IMR-90 (cell line): ENCODE data around the gene PAGE4. TPM values are rescaled to one million over a fixed set of nuclear protein-coding genes. Genes with fewer than 3 reads are reported as not detected.

Experiments used
- ATAC-seq: fragments of 200-7000 bp; cut with Tn5 transposase; 2 replicates; pipeline ENCODE4 v1.9.1; 2020; ENCODE audit warnings: low read depth, mild to moderate bottlenecking, moderate library complexity
- BruUV-seq: library from RNA; stranded (reverse); fragments of 400-500 nt; replicated peaks from 2 replicates; lab custom pipeline; 2021; lab: Mats Ljungman, UMichigan
- CTCF ChIA-PET: fragments of 300-600 bp; formaldehyde crosslinking; extraction: SDS; loops from one replicate; lab custom pipeline; 2021; ENCODE audit warnings: antibody characterized with exemption; lab: Yijun Ruan, JAX
- POLR2A ChIA-PET: fragments of 300-600 bp; sonication (Branson Sonifier 250); formaldehyde crosslinking; loops from one replicate; lab custom pipeline; 2022; ENCODE audit warnings: antibody characterized with exemption; ENCODE audit not compliant: unreplicated experiment; lab: Charles Lee
- DNase-seq: peaks from one replicate; pipeline ENCODE4 v3.0.0; 2013
- H2AFZ ChIP-seq: replicated peaks from 2 replicates; pipeline ENCODE3; 2013; ENCODE audit warnings: low read length, mild to moderate bottlenecking; ENCODE audit not compliant: poor library complexity
- H2AK5ac ChIP-seq: 2 replicates; pipeline ENCODE4 v1.6.1; 2013; ENCODE audit warnings: low read depth, low read length, inconsistent platforms
- H2AK9ac ChIP-seq: replicated peaks from 2 replicates; pipeline ENCODE3; 2013; ENCODE audit warnings: mild to moderate bottlenecking, low read depth, low read length, moderate library complexity; ENCODE audit not compliant: poor library complexity
- H2BK120ac ChIP-seq: 2 replicates; pipeline ENCODE4 v1.6.1; 2013; ENCODE audit warnings: low read depth, low read length, inconsistent platforms
- H2BK15ac ChIP-seq: 3 replicates; pipeline ENCODE4 v1.6.1; 2013; ENCODE audit warnings: low read depth, low read length, inconsistent platforms
- H2BK20ac ChIP-seq: 2 replicates; pipeline ENCODE4 v1.6.1; 2013; ENCODE audit warnings: low read depth, mild to moderate bottlenecking, inconsistent platforms, low read length, moderate library complexity
- H2BK5ac ChIP-seq: 2 replicates; pipeline ENCODE4 v1.6.1; 2013; ENCODE audit warnings: mild to moderate bottlenecking, low read depth, low read length, inconsistent platforms; ENCODE audit not compliant: poor library complexity, severe bottlenecking
- H3K14ac ChIP-seq: replicated peaks from 2 replicates; pipeline ENCODE4 v1.6.1; 2013; ENCODE audit warnings: low read depth, low read length, inconsistent platforms
- H3K18ac ChIP-seq: 2 replicates; pipeline ENCODE4 v1.6.1; 2013; ENCODE audit warnings: low read depth, low read length, control low read depth
- H3K23ac ChIP-seq: 2 replicates; pipeline ENCODE4 v1.6.1; 2013; ENCODE audit warnings: low read depth, low read length, inconsistent platforms
- H3K27ac ChIP-seq: 2 replicates; pipeline ENCODE4 v1.5.1; 2013; ENCODE audit warnings: mild to moderate bottlenecking, control low read depth, low read length; ENCODE audit not compliant: insufficient read depth
- H3K27me3 ChIP-seq: 2 replicates; pipeline ENCODE4 v1.6.1; 2013; ENCODE audit warnings: low read length; ENCODE audit not compliant: control insufficient read depth, insufficient read depth
- H3K36me3 ChIP-seq: 2 replicates; pipeline ENCODE4 v1.6.1; 2013; ENCODE audit warnings: low read length, mixed read lengths; ENCODE audit not compliant: control insufficient read depth, insufficient read depth
- H3K4ac ChIP-seq: 2 replicates; pipeline ENCODE4 v1.6.1; 2013; ENCODE audit warnings: low read depth, low read length, inconsistent platforms
- H3K4me1 ChIP-seq: 2 replicates; pipeline ENCODE4 v1.6.1; 2013; ENCODE audit warnings: low read length, mixed read lengths; ENCODE audit not compliant: control insufficient read depth, insufficient read depth
- H3K4me2 ChIP-seq: 2 replicates; pipeline ENCODE4 v1.6.1; 2013; ENCODE audit warnings: low read depth, mild to moderate bottlenecking, control low read depth, low read length, moderate library complexity
- H3K4me3 ChIP-seq: 2 replicates; pipeline ENCODE4 v1.5.1; 2013; ENCODE audit warnings: low read depth, mild to moderate bottlenecking, control low read depth, low read length, moderate library complexity; ENCODE audit not compliant: insufficient read depth
- H3K56ac ChIP-seq: 2 replicates; pipeline ENCODE4 v1.6.1; 2013; ENCODE audit warnings: low read length, inconsistent platforms; ENCODE audit not compliant: insufficient read depth; ENCODE audit errors: extremely low read depth
- H3K79me1 ChIP-seq, 2 experiments: 2 replicates each; pipeline ENCODE4 v1.6.1; 2013; ENCODE audit warnings: low read length in 2 of 2, inconsistent platforms in 1 of 2, low read depth in 1 of 2
- H3K9ac ChIP-seq: 2 replicates; pipeline ENCODE4 v1.6.1; 2013; ENCODE audit warnings: low read depth, low read length, control low read depth
- H3K9me1 ChIP-seq: 2 replicates; pipeline ENCODE4 v1.6.1; 2013; ENCODE audit warnings: low read length, inconsistent platforms; ENCODE audit not compliant: insufficient read depth
- H3K9me3 ChIP-seq: 2 replicates; pipeline ENCODE4 v1.6.1; 2013; ENCODE audit warnings: low read length; ENCODE audit not compliant: control insufficient read depth, insufficient read depth
- H4K20me1 ChIP-seq: 2 replicates; pipeline ENCODE4 v1.6.1; 2013; ENCODE audit warnings: low read length, inconsistent platforms; ENCODE audit not compliant: insufficient read depth
- H4K5ac ChIP-seq: 2 replicates; pipeline ENCODE4 v1.6.1; 2013; ENCODE audit warnings: mild to moderate bottlenecking, low read depth, low read length, control low read depth
- H4K8ac ChIP-seq, 2 experiments: 2 replicates each; pipeline ENCODE4 v1.6.1; 2013; ENCODE audit warnings: low read depth in 2 of 2, low read length in 2 of 2, control low read depth in 1 of 2, inconsistent platforms in 1 of 2
- H4K91ac ChIP-seq: 2 replicates; pipeline ENCODE4 v1.6.1; 2013; ENCODE audit warnings: low read depth, low read length, inconsistent platforms; ENCODE audit not compliant: insufficient read depth
- BHLHE40 ChIP-seq: fragments of 150-350 bp; IDR thresholded peaks from 2 replicates; pipeline ENCODE4 v1.6.1; 2016; ENCODE audit warnings: mild to moderate bottlenecking, low read depth, low read length
- CEBPB ChIP-seq: IDR thresholded peaks from 2 replicates; pipeline ENCODE4 v1.6.1; 2012; ENCODE audit warnings: low read depth, low read length, improper control_type of control experiment
- CHD1 ChIP-seq: IDR thresholded peaks from 2 replicates; pipeline ENCODE4 v1.6.1; 2012; ENCODE audit warnings: low read depth, low read length, improper control_type of control experiment
- CTCF ChIP-seq: conservative IDR thresholded peaks from 2 replicates; pipeline ENCODE4 v1.5.1; 2012; ENCODE audit warnings: mild to moderate bottlenecking, low read depth, low read length, improper control_type of control experiment
- FOS ChIP-seq: fragments of 150-350 bp; IDR thresholded peaks from 2 replicates; pipeline ENCODE4 v1.6.1; 2016; ENCODE audit warnings: low read depth, low read length
- MAFK ChIP-seq: IDR thresholded peaks from 2 replicates; pipeline ENCODE4 v1.6.1; 2012; ENCODE audit warnings: low read depth, low read length, improper control_type of control experiment
- MAZ ChIP-seq: IDR thresholded peaks from 2 replicates; pipeline ENCODE4 v1.6.1; 2012; ENCODE audit warnings: low read depth, mild to moderate bottlenecking, low read length, improper control_type of control experiment, moderate library complexity, borderline replicate concordance
- MXI1 ChIP-seq: IDR thresholded peaks from 2 replicates; pipeline ENCODE4 v1.6.1; 2012; ENCODE audit warnings: low read depth, mild to moderate bottlenecking, low read length, moderate library complexity, borderline replicate concordance
- NFE2L2 ChIP-seq: fragments of 150-350 bp; IDR thresholded peaks from 2 replicates; pipeline ENCODE4 v1.6.1; 2016; ENCODE audit warnings: low read depth, mild to moderate bottlenecking, low read length
- POLR2A ChIP-seq: IDR thresholded peaks from 2 replicates; pipeline ENCODE4 v1.6.1; 2012; ENCODE audit warnings: mild to moderate bottlenecking, low read depth, low read length
- RAD21 ChIP-seq: IDR thresholded peaks from 2 replicates; pipeline ENCODE4 v1.6.1; 2012; ENCODE audit warnings: low read length, improper control_type of control experiment
- RCOR1 ChIP-seq: IDR thresholded peaks from 2 replicates; pipeline ENCODE4 v1.6.1; 2012; ENCODE audit warnings: mild to moderate bottlenecking, low read length, improper control_type of control experiment; ENCODE audit not compliant: insufficient replicate concordance
- RFX5 ChIP-seq: IDR thresholded peaks from 2 replicates; pipeline ENCODE4 v1.8.0; 2012; ENCODE audit warnings: low read depth, mild to moderate bottlenecking, low read length, moderate library complexity
- SMC3 ChIP-seq: fragments of 150-350 bp; IDR thresholded peaks from 2 replicates; pipeline ENCODE4 v1.6.1; 2016; ENCODE audit warnings: low read depth, mild to moderate bottlenecking, antibody characterized with exemption, low read length, moderate library complexity
- USF2 ChIP-seq: fragments of 150-350 bp; IDR thresholded peaks from 2 replicates; pipeline ENCODE4 v1.6.1; 2017; ENCODE audit warnings: mild to moderate bottlenecking, antibody characterized with exemption, low read length, low read depth
- WGBS, 2 experiments: methylation state at CpG; one replicate each; pipeline versions ENCODE4 v1.1.5 to v1.1.7; 2013; ENCODE audit warnings: missing lambda C conversion rate in 2 of 2; ENCODE audit not compliant: insufficient read length in 1 of 2; ENCODE audit errors: extremely low coverage in 2 of 2; 5-methylcytosine and 5-hydroxymethylcytosine counted together
- dilution Hi-C: fragments of 300-500 bp; cut with HindIII; formaldehyde crosslinking; loops from one replicate; pipeline ENCODE4 v1.14.3; 2018; ENCODE audit warnings: low sequenced_read_pairs; ENCODE audit not compliant: unreplicated experiment
- in situ Hi-C: fragments of 300-500 bp; cut with MboI; formaldehyde crosslinking; loops from 3 replicates; pipeline ENCODE4 v1.14.3; 2019; ENCODE audit warnings: low sequenced_read_pairs, inconsistent platforms, mixed read lengths
- intact Hi-C: fragments of 100-400 bp; cut with micrococcal nuclease; formaldehyde crosslinking; loops from 2 replicates; pipeline ENCODE4 v1.10.0; 2022
- polyA plus RNA-seq, 3 experiments: library from polyadenylated mRNA; depleted of rRNA; stranded (reverse); fragments of >200 nt; gene quantifications; 2 replicates each; pipeline ENCODE4 v1.2.3, GENCODE V29; 2012; ENCODE audit warnings: low replicate concordance in 1 of 3
- total RNA-seq: library from RNA; depleted of rRNA; stranded (reverse); fragments of >200 nt; gene quantifications from 2 replicates; pipeline ENCODE4 v1.2.3, GENCODE V29; 2012
- TF ChIP-seq, protein P1 (sequence below): fragments of 150-350 bp; IDR thresholded peaks from 2 replicates; pipeline ENCODE4 v1.6.1; 2016; ENCODE audit warnings: low read depth, mild to moderate bottlenecking, low read length, moderate library complexity, borderline replicate concordance

PAGE4 gene
- total and polyA plus RNA-seq, 2 of the 4 experiments (the other 2 are of a cell fraction), result not detected

GRCh38 chrX:49784747-49785280 is 44.3 kb upstream of the PAGE4 start:
- POLR2A ChIA-PET, result no interaction called here
- in situ Hi-C loops, result no loop called here
- H3K9me1 ChIP-seq, result no peaks in the 10 kb centered on the region

More at GRCh38 chrX:49784747-49785280, 44.3 kb upstream of the PAGE4 start:
- Histone ChIP-seq H2AK5ac (no peak overlapping the region), H2AK9ac (no peak overlapping the region), H2AFZ (no peak overlapping the region), H3K9me3 (no peaks in the 10 kb centered on the region), H3K27me3 (peaks cover 2% of the 10 kb centered on the region; the same call in 1 of the 2 replicates), H3K56ac (no peak overlapping the region), H2BK20ac (no peak overlapping the region), H3K4me3 (no peak overlapping the region), H3K18ac (no peak overlapping the region), H4K20me1 (no peaks in the 10 kb centered on the region), H3K9ac (no peak overlapping the region), H2BK120ac (no peak overlapping the region), H3K36me3 (no peaks in the 10 kb centered on the region), H3K14ac (no peak overlapping the region), H4K5ac (no peak overlapping the region), H3K23ac (no peak overlapping the region), H3K4me1 (no peaks in the 10 kb centered on the region), H4K8ac (no peak overlapping the region), H3K79me1 (no peaks in the 10 kb centered on the region), H2BK15ac (no peak overlapping the region), H3K4ac (no peak overlapping the region), H3K4me2 (no peak overlapping the region), H3K27ac (no peak overlapping the region), H4K91ac (no peak overlapping the region), H2BK5ac (no peak overlapping the region)
- ATAC-seq (no peak), DNase-seq (no peak)
- BruUV-seq, result no TSS peak
- intact Hi-C loops (no loop called here), dilution Hi-C loops (no loop called here)
- TF ChIP-seq USF2, result no peak
- no peak for TF ChIP-seq RFX5
- TF ChIP-seq CEBPB, result no peak
- no peak for TF ChIP-seq MXI1
- TF ChIP-seq MAZ, result no peak
- TF ChIP-seq RAD21, result no peak
- TF ChIP-seq RCOR1, result no peak
- TF ChIP-seq, protein P1, sequence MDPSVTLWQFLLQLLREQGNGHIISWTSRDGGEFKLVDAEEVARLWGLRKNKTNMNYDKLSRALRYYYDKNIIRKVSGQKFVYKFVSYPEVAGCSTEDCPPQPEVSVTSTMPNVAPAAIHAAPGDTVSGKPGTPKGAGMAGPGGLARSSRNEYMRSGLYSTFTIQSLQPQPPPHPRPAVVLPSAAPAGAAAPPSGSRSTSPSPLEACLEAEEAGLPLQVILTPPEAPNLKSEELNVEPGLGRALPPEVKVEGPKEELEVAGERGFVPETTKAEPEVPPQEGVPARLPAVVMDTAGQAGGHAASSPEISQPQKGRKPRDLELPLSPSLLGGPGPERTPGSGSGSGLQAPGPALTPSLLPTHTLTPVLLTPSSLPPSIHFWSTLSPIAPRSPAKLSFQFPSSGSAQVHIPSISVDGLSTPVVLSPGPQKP, result no peak
- TF ChIP-seq MAFK, result no peak
- no peak for TF ChIP-seq SMC3
- no peak for TF ChIP-seq BHLHE40
- no peak for TF ChIP-seq NFE2L2
- no peak for TF ChIP-seq POLR2A
- no peak for TF ChIP-seq CHD1
- no peak for TF ChIP-seq FOS
- no peak for TF ChIP-seq CTCF
- no CpG with 5 or more reads among the region's 1 CpG for WGBS, 2 experiments
- CTCF ChIA-PET, result interaction anchor here (0.7 kb wide), 1 partner anchor 544 kb away, joined by 3 read pairs; no protein-coding TSS in a partner anchor
